PC-3 (cell line): ENCODE results near the gene USP40. TPM values are rescaled to one million over a fixed set of nuclear protein-coding genes. Genes with fewer than 3 reads are reported as not detected.

Experiments used
- ATAC-seq: fragments of 200-7000 bp; cut with Tn5 transposase; 2 replicates; pipeline ENCODE4 v1.9.1; 2020; ENCODE audit warnings: mild to moderate bottlenecking, moderate library complexity
- BruUV-seq: library from RNA; stranded (reverse); fragments of 400-500 nt; replicated peaks from 2 replicates; lab custom pipeline; 2021; lab: Mats Ljungman, UMichigan
- CTCF ChIA-PET: fragments of 300-600 bp; sonication (Branson Sonifier 250); formaldehyde crosslinking; loops from one replicate; lab custom pipeline; 2022; ENCODE audit warnings: antibody characterized with exemption; lab: Charles Lee
- POLR2A ChIA-PET: fragments of 300-600 bp; sonication (Branson Sonifier 250); formaldehyde crosslinking; loops from one replicate; lab custom pipeline; 2022; ENCODE audit warnings: antibody characterized with exemption; ENCODE audit not compliant: unreplicated experiment; lab: Charles Lee
- DNase-seq: peaks from one replicate; pipeline ENCODE4 v3.0.0-alpha.2; 2015
- H2AFZ ChIP-seq: fragments of 300-600 bp; sonication (generic); 2 replicates; pipeline ENCODE4 v1.6.0; 2016; ENCODE audit warnings: antibody characterized with exemption, low read length
- H3F3A ChIP-seq: fragments of 300-600 bp; sonication (generic); one replicate; pipeline ENCODE4 v1.6.0; 2017; ENCODE audit warnings: antibody characterized with exemption, low read length, control low read depth, mild to moderate bottlenecking; ENCODE audit not compliant: unreplicated experiment
- H3K27ac ChIP-seq: fragments of 300-600 bp; sonication (generic); 2 replicates; pipeline ENCODE4 v1.5.1; 2016; ENCODE audit warnings: mild to moderate bottlenecking, low read length
- H3K27me3 ChIP-seq: fragments of 300-600 bp; sonication (generic); 2 replicates; pipeline ENCODE4 v1.6.1; 2016; ENCODE audit warnings: low read length, mixed read lengths
- H3K36me3 ChIP-seq: fragments of 300-600 bp; sonication (generic); 2 replicates; pipeline ENCODE4 v1.6.1; 2016; ENCODE audit warnings: low read depth, mixed run types, low read length, mixed read lengths
- H3K4me1 ChIP-seq: fragments of 300-600 bp; sonication (generic); 2 replicates; pipeline ENCODE4 v1.5.1; 2016; ENCODE audit warnings: low read length; ENCODE audit not compliant: insufficient read depth
- H3K4me2 ChIP-seq: fragments of 300-600 bp; sonication (generic); 2 replicates; pipeline ENCODE4 v1.6.0; 2016; ENCODE audit warnings: low read length
- H3K4me3 ChIP-seq: fragments of 300-600 bp; sonication (generic); 2 replicates; pipeline ENCODE4 v1.5.1; 2016; ENCODE audit warnings: mild to moderate bottlenecking, low read length, mixed read lengths
- H3K79me2 ChIP-seq: fragments of 300-600 bp; sonication (generic); 2 replicates; pipeline ENCODE4 v1.6.1; 2017; ENCODE audit warnings: low read length, mixed read lengths
- H3K9ac ChIP-seq: fragments of 300-600 bp; sonication (generic); 2 replicates; pipeline ENCODE4 v1.6.0; 2016; ENCODE audit warnings: mild to moderate bottlenecking, low read length
- H3K9me2 ChIP-seq: fragments of 300-600 bp; sonication (generic); replicated peaks from 2 replicates; pipeline ENCODE4 v1.6.1; 2016; ENCODE audit warnings: mixed run types, low read length, mixed read lengths
- H3K9me3 ChIP-seq: fragments of 300-600 bp; sonication (generic); 2 replicates; pipeline ENCODE4 v1.6.1; 2016; ENCODE audit warnings: low read length, mixed read lengths
- H4K20me1 ChIP-seq: fragments of 300-600 bp; sonication (generic); 2 replicates; pipeline ENCODE4 v1.6.1; 2016; ENCODE audit warnings: low read length, mixed read lengths
- CTCF ChIP-seq: fragments of 300-600 bp; sonication (generic); conservative IDR thresholded peaks from 2 replicates; pipeline ENCODE4 v1.5.1; 2017; ENCODE audit warnings: antibody characterized with exemption, low read depth, mild to moderate bottlenecking, low read length
- EZH2 ChIP-seq: fragments of 300-600 bp; sonication (generic); IDR thresholded peaks from one replicate; pipeline ENCODE4 v1.6.1; 2017; ENCODE audit warnings: antibody characterized with exemption, mild to moderate bottlenecking, low read length; ENCODE audit not compliant: unreplicated experiment
- EZH2phosphoT487 ChIP-seq: fragments of 300-600 bp; sonication (generic); IDR thresholded peaks from 2 replicates; pipeline ENCODE4 v1.6.1; 2018; ENCODE audit warnings: mild to moderate bottlenecking, antibody characterized with exemption, low read length, borderline replicate concordance
- intact Hi-C: fragments of 100-400 bp; cut with micrococcal nuclease; formaldehyde crosslinking; loops from 2 replicates; pipeline ENCODE4 v1.9.0; 2023
- total RNA-seq: library from RNA; depleted of rRNA; stranded (reverse); fragments of >200 nt; gene quantifications from 2 replicates; pipeline ENCODE4 v1.2.3, GENCODE V29; 2014

USP40 gene
- total RNA-seq, 1 experiment from 2014 or later = 32.1 TPM

DNA sequence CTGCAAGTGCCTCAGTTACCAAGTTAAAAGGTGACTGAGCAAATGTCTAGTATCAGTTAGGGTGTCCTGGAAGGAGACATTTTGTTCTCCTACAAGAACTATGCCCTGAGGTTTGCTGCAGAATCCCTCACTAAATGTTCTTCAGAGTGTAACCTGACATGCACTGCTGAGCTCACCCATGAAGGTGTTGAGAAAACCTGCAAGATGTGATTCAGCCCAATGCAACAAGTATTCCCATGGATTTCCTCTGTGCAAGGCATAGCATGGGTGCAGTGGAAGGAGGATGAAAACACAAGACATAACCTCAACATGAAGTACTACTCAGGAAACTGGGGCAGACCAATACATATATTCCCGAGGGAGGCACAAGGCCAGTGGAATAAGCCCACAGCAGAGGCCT lies 35.5 kb upstream of the USP40 start:
- Histone ChIP-seq H2AFZ (no peak overlapping the region), H3K9ac (no peak overlapping the region), H3K9me3 (0 out of 2 replicates have a peak, but pooled peaks cover 4% of the 10 kb centered on the region), H3K36me3 (no peaks in the 10 kb centered on the region), H3F3A (no peaks in the 10 kb centered on the region), H4K20me1 (no peaks in the 10 kb centered on the region), H3K79me2 (no peaks in the 10 kb centered on the region), H3K27ac (no peak overlapping the region), H3K9me2 (no peaks in the 10 kb centered on the region), H3K27me3 (no peaks in the 10 kb centered on the region), H3K4me1 (no peaks in the 10 kb centered on the region), H3K4me2 (no peak overlapping the region), H3K4me3 (no peak overlapping the region)
- ChIA-PET CTCF (no interaction called here), POLR2A (no interaction called here)
- DNase-seq (no peak), ATAC-seq (no peak)
- no TSS peak for BruUV-seq
- intact Hi-C loops = no loop called here
- TF ChIP-seq EZH2phosphoT487 (no peak), CTCF (no peak), EZH2 (no peak)

GRCh38 chr2:233600386-233600785 lies 33.8 kb upstream of the USP40 start:
- no peaks in the 10 kb centered on the region for H3K27me3 ChIP-seq
- no peaks in the 10 kb centered on the region for H3K4me1 ChIP-seq
- no peak overlapping the region for H3K9ac ChIP-seq
- no peak overlapping the region for H2AFZ ChIP-seq
- ChIA-PET POLR2A (interaction anchor here (0.5 kb wide), 1 partner anchor 33 kb away, joined by 3 read pairs; no protein-coding TSS in a partner anchor), CTCF (no interaction called here)
- no peak for TF ChIP-seq EZH2
- TF ChIP-seq EZH2phosphoT487 = no peak
- no peak for TF ChIP-seq CTCF
- no peak overlapping the region for H3K4me2 ChIP-seq
- no peaks in the 10 kb centered on the region for H3K9me2 ChIP-seq
- 0 out of 2 replicates have a peak, but pooled peaks cover 4% of the 10 kb centered on the region for H3K9me3 ChIP-seq
- ATAC-seq = no peak
- no peak overlapping the region for H3K4me3 ChIP-seq
- DNase-seq = no peak
- no peaks in the 10 kb centered on the region for H3F3A ChIP-seq
- H4K20me1 ChIP-seq = no peaks in the 10 kb centered on the region
- intact Hi-C loops = no loop called here
- H3K79me2 ChIP-seq = no peaks in the 10 kb centered on the region
- no peaks in the 10 kb centered on the region for H3K36me3 ChIP-seq
- H3K27ac ChIP-seq = no peak overlapping the region
- BruUV-seq = no TSS peak

GRCh38 chr2:233598952-233599351 lies 32.4 kb upstream of the USP40 start:
- no peak overlapping the region for H3K9ac ChIP-seq
- no peaks in the 10 kb centered on the region for H3K4me1 ChIP-seq
- ATAC-seq (no peak), DNase-seq (no peak)
- CTCF ChIA-PET = no interaction called here
- H3F3A ChIP-seq = no peaks in the 10 kb centered on the region
- H3K4me3 ChIP-seq = no peak overlapping the region
- H3K27me3 ChIP-seq = no peaks in the 10 kb centered on the region
- TF ChIP-seq CTCF = no peak
- no peak for TF ChIP-seq EZH2
- TF ChIP-seq EZH2phosphoT487 = no peak
- H2AFZ ChIP-seq = no peak overlapping the region
- H3K4me2 ChIP-seq = no peak overlapping the region
- no peak overlapping the region for H3K27ac ChIP-seq
- H3K79me2 ChIP-seq = no peaks in the 10 kb centered on the region
- H3K9me3 ChIP-seq = 0 out of 2 replicates have a peak, but pooled peaks cover 4% of the 10 kb centered on the region
- no peaks in the 10 kb centered on the region for H3K9me2 ChIP-seq
- no peaks in the 10 kb centered on the region for H3K36me3 ChIP-seq
- POLR2A ChIA-PET = no interaction called here
- intact Hi-C loops = no loop called here
- BruUV-seq = no TSS peak
- no peaks in the 10 kb centered on the region for H4K20me1 ChIP-seq
